GM12878 (cell line): ENCODE measurements around the gene MAD1L1.

Experiments used
- BHLHE40 ChIP-seq, 2 experiments: fragments of 450-650 bp in 1 of 2; IDR thresholded peaks; 2 replicates each; pipeline ENCODE4 v1.6.1; 2011 to 2017; ENCODE audit warnings: low read depth in 2 of 2, borderline replicate concordance in 1 of 2, improper control_type of control experiment in 1 of 2, low read length in 1 of 2, mild to moderate bottlenecking in 1 of 2
- CTCF ChIP-seq, 3 experiments: IDR thresholded peaks in 2 of 3; conservative IDR thresholded peaks in 1 of 3; 2 replicates each; pipeline ENCODE4 v1.5.1; 2011; ENCODE audit warnings: low read depth in 3 of 3, low read length in 3 of 3, mild to moderate bottlenecking in 3 of 3, control low read depth in 2 of 3, moderate library complexity in 2 of 3, inconsistent platforms in 1 of 3, mixed read lengths in 1 of 3; ENCODE audit not compliant: control insufficient read depth in 2 of 3, insufficient read depth in 1 of 3; ENCODE audit errors: extremely low read depth in 1 of 3
- EP300 ChIP-seq, 2 experiments: fragments of 150-350 bp in 1 of 2; IDR thresholded peaks; 2 replicates each; pipeline ENCODE4 v1.6.1; 2011 to 2012; ENCODE audit warnings: low read depth in 2 of 2, low read length in 2 of 2, borderline replicate concordance in 1 of 2, improper control_type of control experiment in 1 of 2, inconsistent platforms in 1 of 2; ENCODE audit not compliant: control insufficient read depth in 1 of 2
- JUND ChIP-seq: IDR thresholded peaks from 2 replicates; pipeline ENCODE4 v1.6.1; 2012; ENCODE audit warnings: low read depth, mild to moderate bottlenecking, low read length, improper control_type of control experiment, moderate library complexity
- MXI1 ChIP-seq: fragments of 150-350 bp; IDR thresholded peaks from 2 replicates; pipeline ENCODE4 v1.6.1; 2011; ENCODE audit warnings: low read depth, mild to moderate bottlenecking, inconsistent platforms, low read length, improper control_type of control experiment
- PAX5 ChIP-seq: IDR thresholded peaks from 2 replicates; pipeline ENCODE4 v1.6.1; 2011; ENCODE audit warnings: low read depth, low read length, borderline replicate concordance
- PBX3 ChIP-seq: IDR thresholded peaks from 2 replicates; pipeline ENCODE4 v1.6.1; 2011; ENCODE audit warnings: mild to moderate bottlenecking, low read depth, low read length, moderate library complexity; ENCODE audit not compliant: insufficient replicate concordance
- POLR2AphosphoS5 ChIP-seq: IDR thresholded peaks from 2 replicates; pipeline ENCODE4 v1.6.1; 2011; ENCODE audit warnings: mild to moderate bottlenecking, low read length, inconsistent platforms
- RCOR1 ChIP-seq: conservative IDR thresholded peaks from 2 replicates; pipeline ENCODE4 v1.6.1; 2012; ENCODE audit warnings: low read depth, low read length, improper control_type of control experiment
- RFX5 ChIP-seq: IDR thresholded peaks from 2 replicates; pipeline ENCODE4 v1.6.1; 2011; ENCODE audit warnings: low read depth, low read length, improper control_type of control experiment
- SIN3A ChIP-seq: IDR thresholded peaks from 2 replicates; pipeline ENCODE4 v1.6.1; 2012; ENCODE audit warnings: low read depth, low read length, improper control_type of control experiment
- SRF ChIP-seq, 2 experiments: IDR thresholded peaks; 2 replicates each; pipeline ENCODE4 v1.6.1; 2011; ENCODE audit warnings: low read depth in 2 of 2, low read length in 2 of 2, mild to moderate bottlenecking in 1 of 2, moderate library complexity in 1 of 2
- TF ChIP-seq, protein P1 (sequence below): IDR thresholded peaks from 2 replicates; pipeline ENCODE4 v1.6.1; 2012; ENCODE audit warnings: mild to moderate bottlenecking, low read depth, low read length
- TF ChIP-seq, protein P2 (sequence below): fragments of 450-650 bp; IDR thresholded peaks from 2 replicates; pipeline ENCODE4 v1.6.1; 2017; ENCODE audit warnings: borderline replicate concordance

DNA sequence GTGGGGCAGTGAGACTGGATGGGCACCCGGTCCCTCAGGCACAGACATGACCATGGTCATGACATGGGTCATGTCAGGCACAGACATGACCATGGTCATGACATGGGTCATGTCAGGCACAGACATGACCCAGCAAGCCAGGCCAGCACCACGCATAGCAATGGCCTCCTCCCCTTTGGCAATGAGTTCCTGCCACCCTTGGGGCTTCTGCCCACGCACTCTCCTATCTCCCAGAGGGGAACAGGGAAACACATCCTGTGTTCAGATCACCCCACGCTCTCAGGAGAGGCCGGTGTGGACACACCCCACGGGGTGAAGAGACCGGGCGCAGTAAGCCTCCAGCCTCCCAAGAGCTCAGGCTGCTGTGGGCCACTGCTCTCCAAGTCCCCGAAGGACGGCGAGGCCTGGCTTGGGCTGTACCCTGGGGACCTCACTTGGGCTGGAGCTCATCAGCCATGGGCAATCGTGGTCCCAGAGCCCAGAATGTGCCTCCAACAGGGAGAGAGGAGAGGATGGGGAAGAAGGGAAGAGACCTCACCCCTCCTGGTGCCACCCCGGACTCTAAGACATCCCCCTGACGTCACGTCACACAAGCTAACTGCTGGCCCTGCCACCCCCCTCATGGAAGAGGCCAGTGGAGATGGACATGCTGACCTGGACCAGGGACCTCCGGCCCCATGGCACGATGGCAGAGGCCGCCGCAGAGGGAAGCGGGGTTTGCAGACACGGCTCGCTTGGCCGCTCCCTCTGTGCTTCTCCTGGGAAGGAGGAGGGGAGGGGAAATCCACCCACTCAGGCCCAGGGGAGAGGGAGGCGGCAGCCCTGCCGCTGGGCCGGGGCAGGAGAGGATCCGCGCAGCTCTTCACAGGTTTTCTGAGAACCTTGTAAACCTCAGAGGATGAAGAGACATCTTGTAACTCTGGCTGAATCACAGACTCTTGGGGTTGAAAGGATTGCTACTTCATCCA lies 293.0 kb downstream of the MAD1L1 start:
- TF ChIP-seq, protein P1, sequence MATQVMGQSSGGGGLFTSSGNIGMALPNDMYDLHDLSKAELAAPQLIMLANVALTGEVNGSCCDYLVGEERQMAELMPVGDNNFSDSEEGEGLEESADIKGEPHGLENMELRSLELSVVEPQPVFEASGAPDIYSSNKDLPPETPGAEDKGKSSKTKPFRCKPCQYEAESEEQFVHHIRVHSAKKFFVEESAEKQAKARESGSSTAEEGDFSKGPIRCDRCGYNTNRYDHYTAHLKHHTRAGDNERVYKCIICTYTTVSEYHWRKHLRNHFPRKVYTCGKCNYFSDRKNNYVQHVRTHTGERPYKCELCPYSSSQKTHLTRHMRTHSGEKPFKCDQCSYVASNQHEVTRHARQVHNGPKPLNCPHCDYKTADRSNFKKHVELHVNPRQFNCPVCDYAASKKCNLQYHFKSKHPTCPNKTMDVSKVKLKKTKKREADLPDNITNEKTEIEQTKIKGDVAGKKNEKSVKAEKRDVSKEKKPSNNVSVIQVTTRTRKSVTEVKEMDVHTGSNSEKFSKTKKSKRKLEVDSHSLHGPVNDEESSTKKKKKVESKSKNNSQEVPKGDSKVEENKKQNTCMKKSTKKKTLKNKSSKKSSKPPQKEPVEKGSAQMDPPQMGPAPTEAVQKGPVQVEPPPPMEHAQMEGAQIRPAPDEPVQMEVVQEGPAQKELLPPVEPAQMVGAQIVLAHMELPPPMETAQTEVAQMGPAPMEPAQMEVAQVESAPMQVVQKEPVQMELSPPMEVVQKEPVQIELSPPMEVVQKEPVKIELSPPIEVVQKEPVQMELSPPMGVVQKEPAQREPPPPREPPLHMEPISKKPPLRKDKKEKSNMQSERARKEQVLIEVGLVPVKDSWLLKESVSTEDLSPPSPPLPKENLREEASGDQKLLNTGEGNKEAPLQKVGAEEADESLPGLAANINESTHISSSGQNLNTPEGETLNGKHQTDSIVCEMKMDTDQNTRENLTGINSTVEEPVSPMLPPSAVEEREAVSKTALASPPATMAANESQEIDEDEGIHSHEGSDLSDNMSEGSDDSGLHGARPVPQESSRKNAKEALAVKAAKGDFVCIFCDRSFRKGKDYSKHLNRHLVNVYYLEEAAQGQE = no peak
- TF ChIP-seq PBX3 (no peak), SRF (IDR thresholded peaks at IDR 0.05; ENCODE audit: low read depth in 2 of 2, low read length in 2 of 2) (no peak), PAX5 (no peak), RFX5 (no peak), CTCF (IDR thresholded peaks at IDR 0.05 in 2 of 3, conservative IDR thresholded peaks at IDR 0.05 in 1 of 3; ENCODE audit: control insufficient read depth in 2 of 3, extremely low read depth in 1 of 3, insufficient read depth in 1 of 3, low read depth in 3 of 3, low read length in 3 of 3) (no peak), MXI1 (no peak), RCOR1 (no peak), EP300 (IDR thresholded peaks at IDR 0.05; ENCODE audit: borderline replicate concordance in 1 of 2, control insufficient read depth in 1 of 2, low read depth in 2 of 2, low read length in 2 of 2) (no peak), POLR2AphosphoS5 (no peak), BHLHE40 (IDR thresholded peaks at IDR 0.05; ENCODE audit: borderline replicate concordance in 1 of 2, low read depth in 2 of 2, low read length in 1 of 2) (no peak), JUND (no peak), SIN3A (no peak)
- TF ChIP-seq, protein P2, sequence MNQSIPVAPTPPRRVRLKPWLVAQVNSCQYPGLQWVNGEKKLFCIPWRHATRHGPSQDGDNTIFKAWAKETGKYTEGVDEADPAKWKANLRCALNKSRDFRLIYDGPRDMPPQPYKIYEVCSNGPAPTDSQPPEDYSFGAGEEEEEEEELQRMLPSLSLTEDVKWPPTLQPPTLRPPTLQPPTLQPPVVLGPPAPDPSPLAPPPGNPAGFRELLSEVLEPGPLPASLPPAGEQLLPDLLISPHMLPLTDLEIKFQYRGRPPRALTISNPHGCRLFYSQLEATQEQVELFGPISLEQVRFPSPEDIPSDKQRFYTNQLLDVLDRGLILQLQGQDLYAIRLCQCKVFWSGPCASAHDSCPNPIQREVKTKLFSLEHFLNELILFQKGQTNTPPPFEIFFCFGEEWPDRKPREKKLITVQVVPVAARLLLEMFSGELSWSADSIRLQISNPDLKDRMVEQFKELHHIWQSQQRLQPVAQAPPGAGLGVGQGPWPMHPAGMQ = no peak
